GM19239 (cell line): Measurements from ENCODE around the gene MICAL2.

Source experiments
- DNase-seq: peaks from one replicate; pipeline ENCODE4 v3.0.0; 2011; ENCODE audit warnings: low spot score; ENCODE audit not compliant: insufficient read length
- FAIRE-seq: peaks from 2 replicates; lab custom pipeline; 2011; peaks lifted over from hg19 to GRCh38; lab: Jason Lieb, UNC

MICAL2 gene

GRCh38 chr11:12164061-12165014 is 53.9 kb downstream of the MICAL2 start:
- DNase-seq: no peak
- no peak for FAIRE-seq

- DNase-seq (no peak), FAIRE-seq (no peak)
These were observed 55.0 kb downstream of the MICAL2 start for GRCh38 chr11:12165237-12165875.

GRCh38 chr11:12166299-12167060 is 56.1 kb downstream of the MICAL2 start:
- DNase-seq: no peak
- FAIRE-seq: no peak

- FAIRE-seq (no peak), DNase-seq (no peak)
These were observed 56.9 kb downstream of the MICAL2 start for GRCh38 chr11:12167061-12168000.

- FAIRE-seq: no peak
- no peak for DNase-seq
These were observed 57.7 kb downstream of the MICAL2 start for GRCh38 chr11:12168114-12168513.

GRCh38 chr11:12169822-12170221 is 59.4 kb downstream of the MICAL2 start:
- DNase-seq (no peak), FAIRE-seq (no peak)

GRCh38 chr11:12170501-12170900 is 60.1 kb downstream of the MICAL2 start:
- DNase-seq: no peak
- no peak for FAIRE-seq

GRCh38 chr11:12170984-12171383 is 60.6 kb downstream of the MICAL2 start:
- DNase-seq: no peak
- no peak for FAIRE-seq

- DNase-seq: no peak
- no peak for FAIRE-seq
These were observed 61.5 kb downstream of the MICAL2 start for GRCh38 chr11:12171921-12172320.

GRCh38 chr11:12172493-12173013 is 62.2 kb downstream of the MICAL2 start:
- DNase-seq (no peak), FAIRE-seq (no peak)

- FAIRE-seq: no peak
- DNase-seq: no peak
These were observed 62.7 kb downstream of the MICAL2 start for GRCh38 chr11:12173111-12173510.

GRCh38 chr11:12174128-12174476 is 63.7 kb downstream of the MICAL2 start:
- peak; percentile 26 for FAIRE-seq
- no peak for DNase-seq

GRCh38 chr11:12174477-12175143 is 64.2 kb downstream of the MICAL2 start:
- DNase-seq (no peak), FAIRE-seq (peak; percentile 72)

- DNase-seq (no peak), FAIRE-seq (peak; percentile 77)
These were observed 65.4 kb downstream of the MICAL2 start for GRCh38 chr11:12175694-12176241.

- DNase-seq: no peak
- FAIRE-seq: no peak
These were observed 66.0 kb downstream of the MICAL2 start for GRCh38 chr11:12176410-12176809.

GRCh38 chr11:12177739-12178338 is 67.4 kb downstream of the MICAL2 start:
- FAIRE-seq (no peak), DNase-seq (no peak)

GRCh38 chr11:12179019-12179418 is 68.6 kb downstream of the MICAL2 start:
- no peak for DNase-seq

GRCh38 chr11:12179531-12179930 is 69.1 kb downstream of the MICAL2 start:
- DNase-seq: no peak

More at GRCh38 chr11:12179019-12179418, 68.6 kb downstream of the MICAL2 start:
- FAIRE-seq: no peak

More at GRCh38 chr11:12179531-12179930, 69.1 kb downstream of the MICAL2 start:
- FAIRE-seq: no peak
